GM18520 (cell line): ENCODE data around the gene GNG13.
"Not testable (repeated sequence)": the region's sequence is repeated elsewhere in the genome, so short reads cannot be mapped to it uniquely, and the experiment has no call there.

Source experiments
- ATAC-seq: cut with Tn5 transposase; IDR thresholded peaks from one replicate; pipeline ENCODE4 v1.9.1; 2021; ENCODE audit not compliant: unreplicated experiment

GNG13 gene

GRCh38 chr16:780296-780695 is 20.2 kb downstream of the GNG13 start:
- ATAC-seq, result no peak

GRCh38 chr16:779561-779960 is 21.0 kb downstream of the GNG13 start:
- ATAC-seq, result no peak

- no peak for ATAC-seq
Observed at GRCh38 chr16:778909-779527, 21.5 kb downstream of the GNG13 start.

GRCh38 chr16:778447-778846 is 22.1 kb downstream of the GNG13 start:
- ATAC-seq, result no peak

- ATAC-seq, result no peak
Observed at GRCh38 chr16:777826-778225, 22.7 kb downstream of the GNG13 start.

- no peak for ATAC-seq
Observed at GRCh38 chr16:776824-777223, 23.7 kb downstream of the GNG13 start.

GRCh38 chr16:776298-776697 is 24.2 kb downstream of the GNG13 start:
- not testable (repeated sequence) for ATAC-seq

GRCh38 chr16:775236-775796 is 25.2 kb downstream of the GNG13 start:
- ATAC-seq, result no peak

GRCh38 chr16:774086-775001 is 26.2 kb downstream of the GNG13 start:
- no peak for ATAC-seq

- no peak for ATAC-seq
Observed at GRCh38 chr16:772959-773358, 27.6 kb downstream of the GNG13 start.

- no peak for ATAC-seq
Observed at GRCh38 chr16:770411-770810, 30.1 kb downstream of the GNG13 start.

GRCh38 chr16:769934-770333 is 30.6 kb downstream of the GNG13 start:
- ATAC-seq, result no peak

GRCh38 chr16:769184-769784 is 31.2 kb downstream of the GNG13 start:
- ATAC-seq, result no peak

GRCh38 chr16:768428-768827 is 32.1 kb downstream of the GNG13 start:
- ATAC-seq, result no peak

GRCh38 chr16:767743-768235 is 32.7 kb downstream of the GNG13 start:
- ATAC-seq, result no peak

GRCh38 chr16:766820-767640 is 33.5 kb downstream of the GNG13 start:
- no peak for ATAC-seq

- ATAC-seq, result no peak
Observed at GRCh38 chr16:766008-766819, 34.3 kb downstream of the GNG13 start.

- no peak for ATAC-seq
Observed at GRCh38 chr16:765488-765865, 35.1 kb downstream of the GNG13 start.

- no peak for ATAC-seq
Observed at GRCh38 chr16:764848-765487, 35.6 kb downstream of the GNG13 start.
